Stomach (tissue), 4 donors: ENCODE data around the gene UTP4.

Experiments
- CTCF ChIP-seq, 7 experiments: fragments of 450-650 bp in 4 of 7; fragments of 200-600 bp in 3 of 7; sonication (generic) in 3 of 7; IDR thresholded peaks; one replicate each; pipeline ENCODE4 v1.5.1; 2016 to 2019; ENCODE audit warnings: antibody characterized with exemption in 7 of 7, control low read depth in 2 of 7, mild to moderate bottlenecking in 1 of 7
- POLR2A ChIP-seq, 4 donors: fragments of 450-650 bp; IDR thresholded peaks; one replicate each; pipeline ENCODE4 v1.6.1; 2016; ENCODE audit warnings: antibody characterized with exemption in 4 of 4, control low read depth in 2 of 4, mild to moderate bottlenecking in 1 of 4, moderate library complexity in 1 of 4

GRCh38 chr16:69199382-69199781 is 66.9 kb downstream of the UTP4 start:
- TF ChIP-seq POLR2A (IDR thresholded peaks at IDR 0.05) (no peak), CTCF (IDR thresholded peaks at IDR 0.05) (no peak)
